NCI-H2196 (cell line): ENCODE results near the gene GAL3ST2.
"Not testable (repeated sequence)": the region's sequence is repeated elsewhere in the genome, so short reads cannot be mapped to it uniquely, and the experiment has no call there.

ENCODE experiments used
- DNase-seq: peaks from one replicate; lab custom pipeline; 2025; ENCODE audit not compliant: unreplicated experiment; lab: John Stamatoyannopoulos, UW

GAL3ST2 gene

DNA sequence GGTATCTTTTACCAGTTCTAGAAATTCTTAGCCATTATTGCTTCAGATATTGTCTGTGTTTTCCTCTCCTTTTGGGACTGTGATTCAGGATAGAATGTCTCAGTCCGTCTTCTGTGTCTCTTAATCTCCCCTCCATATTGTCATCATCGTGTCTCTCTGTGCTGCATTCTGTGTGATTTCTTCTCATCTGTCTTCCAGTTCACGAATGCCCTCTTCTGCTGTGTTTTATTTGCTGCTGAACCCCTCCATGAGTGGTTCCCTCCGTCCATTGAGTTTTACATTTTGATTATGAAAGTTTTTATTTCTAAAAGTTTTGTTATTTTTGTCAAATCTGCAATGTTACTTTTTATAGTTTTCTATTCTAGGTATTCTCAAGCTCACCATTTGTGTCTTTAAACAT is 30.5 kb upstream of the GAL3ST2 start:
- no peak for DNase-seq

DNA sequence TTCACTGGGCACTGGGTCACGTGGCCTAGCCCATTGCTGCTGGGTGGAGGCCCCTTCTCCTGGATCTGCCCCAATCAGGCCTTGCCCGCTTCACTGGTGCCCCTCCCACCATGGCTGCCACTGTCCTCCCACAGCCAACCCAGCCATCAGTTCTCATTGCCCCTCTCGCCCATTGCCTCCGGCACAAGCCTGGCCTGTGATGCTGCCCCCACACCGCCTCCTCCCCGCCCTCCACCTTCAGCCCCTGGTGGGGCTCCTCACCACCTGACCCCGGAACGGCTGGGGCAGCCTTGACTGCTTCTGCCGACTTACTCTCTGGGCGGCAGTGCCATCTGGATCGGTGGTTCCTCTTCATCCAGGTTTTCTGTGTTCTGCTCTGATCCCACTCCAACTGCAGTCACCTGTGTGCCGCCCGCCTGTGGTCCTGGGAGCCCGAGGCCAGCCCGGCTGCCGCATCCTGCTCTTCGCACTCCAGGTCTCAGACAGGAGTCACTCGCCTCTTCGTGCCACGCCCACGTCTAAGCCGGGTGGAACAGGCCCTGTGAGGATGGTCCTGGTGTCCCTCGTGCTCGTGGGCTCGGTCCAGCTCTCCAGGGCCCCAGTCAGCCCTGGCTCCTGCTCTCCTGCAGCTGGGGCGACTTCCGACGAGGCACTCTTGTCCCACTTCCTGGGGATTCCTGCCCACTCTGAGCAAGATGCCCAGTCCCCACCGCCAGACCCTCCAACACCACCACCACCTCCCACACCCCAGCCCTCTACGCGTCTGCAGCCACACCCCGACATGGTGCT is 28.0 kb upstream of the GAL3ST2 start:
- no peak for DNase-seq

DNA sequence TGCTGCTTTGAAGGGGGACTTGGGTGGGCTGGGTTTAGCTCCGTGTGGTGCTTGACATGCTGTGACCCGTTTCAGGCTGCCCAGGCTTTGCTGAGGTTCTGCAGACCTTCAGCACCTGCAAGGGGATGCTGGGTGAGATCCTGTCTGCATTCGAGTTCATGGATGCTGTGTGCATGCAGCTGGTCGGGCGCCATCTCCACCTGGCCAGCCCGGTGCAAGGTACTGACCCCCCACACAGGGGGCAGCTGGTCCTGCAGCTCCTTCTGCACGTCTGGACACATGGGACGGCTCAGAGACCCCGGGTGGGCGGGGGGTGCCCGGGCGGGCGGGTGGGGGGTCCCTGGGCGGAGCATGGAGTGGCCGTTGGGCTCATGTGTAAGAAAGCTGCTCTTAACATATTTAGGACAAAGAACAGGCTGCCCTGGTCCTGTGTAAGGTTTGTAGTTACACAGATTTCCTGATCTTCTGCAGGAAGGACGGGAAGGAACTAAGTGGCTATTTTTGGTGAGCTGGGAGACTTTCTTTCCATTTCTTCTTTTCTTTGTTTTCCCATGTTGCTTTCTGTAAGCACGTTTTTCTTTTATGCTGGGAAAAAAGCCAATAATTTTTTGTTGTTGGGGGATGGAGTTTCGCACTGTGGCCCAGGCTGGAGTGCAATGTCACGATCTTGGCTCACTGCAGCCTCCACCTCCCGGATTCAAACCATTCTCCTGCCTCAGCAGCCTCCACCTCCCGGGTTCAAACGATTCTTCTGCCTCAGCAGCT is 26.4 kb upstream of the GAL3ST2 start:
- DNase-seq: no peak

DNA sequence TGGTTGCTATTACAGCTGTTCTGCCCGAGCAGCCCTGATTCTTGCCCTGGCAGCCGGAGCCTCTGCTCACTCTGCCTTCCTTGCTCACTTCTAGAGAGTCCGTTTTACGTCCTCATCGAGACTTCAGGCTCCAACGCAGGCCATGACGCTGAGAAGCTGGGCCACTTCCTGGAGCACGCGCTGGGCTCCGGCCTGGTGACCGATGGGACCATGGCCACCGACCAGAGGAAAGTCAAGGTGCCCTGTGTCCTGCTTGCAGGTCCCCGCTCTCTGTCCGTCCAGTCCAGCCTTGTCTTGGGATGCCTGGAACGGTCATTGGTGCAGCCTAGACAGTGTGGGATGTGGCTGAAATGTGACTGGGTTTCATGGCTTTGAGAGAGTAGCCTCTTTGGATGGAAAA is 25.5 kb upstream of the GAL3ST2 start:
- DNase-seq: no peak

DNA sequence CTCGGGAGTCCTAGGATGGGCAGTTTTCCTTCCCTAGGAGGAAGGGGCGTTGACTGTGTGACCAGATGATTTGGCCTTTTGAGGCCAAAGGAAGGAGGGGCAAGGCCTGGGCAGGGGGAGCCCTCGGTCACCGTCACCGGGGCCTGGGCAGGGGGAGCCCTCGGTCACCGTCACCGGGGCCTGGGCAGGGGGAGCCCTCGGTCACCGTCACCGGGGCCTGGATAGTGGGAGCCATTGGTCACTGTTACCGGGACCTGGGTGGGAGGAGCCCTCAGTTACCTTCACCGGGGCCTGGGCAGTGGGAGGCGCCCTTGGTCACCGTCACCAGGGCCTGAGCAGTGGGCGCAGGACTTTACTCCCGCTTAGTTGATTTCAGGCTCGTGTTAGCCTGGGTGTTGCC is 24.8 kb upstream of the GAL3ST2 start:
- no peak for DNase-seq

DNA sequence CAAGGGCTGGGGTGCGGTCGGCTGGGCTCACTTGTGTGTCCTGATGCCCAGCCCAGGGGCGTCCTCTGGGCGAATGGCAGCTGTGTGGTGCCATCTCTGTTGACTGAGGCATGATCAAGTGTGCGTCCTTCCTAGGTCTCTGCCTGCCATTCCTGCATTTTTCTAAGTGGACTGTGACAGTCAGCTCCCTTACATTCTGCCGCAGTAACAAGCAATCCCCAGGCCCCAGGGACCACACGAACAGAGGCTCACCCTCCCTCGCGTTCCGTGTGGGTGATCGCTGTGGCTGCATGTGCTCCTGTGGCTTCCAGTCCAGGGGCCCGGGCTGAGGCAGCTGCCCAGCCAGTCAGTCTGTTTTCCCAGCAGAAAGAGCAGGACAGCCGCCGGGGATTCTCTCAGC is 24.4 kb upstream of the GAL3ST2 start:
- no peak for DNase-seq

DNA sequence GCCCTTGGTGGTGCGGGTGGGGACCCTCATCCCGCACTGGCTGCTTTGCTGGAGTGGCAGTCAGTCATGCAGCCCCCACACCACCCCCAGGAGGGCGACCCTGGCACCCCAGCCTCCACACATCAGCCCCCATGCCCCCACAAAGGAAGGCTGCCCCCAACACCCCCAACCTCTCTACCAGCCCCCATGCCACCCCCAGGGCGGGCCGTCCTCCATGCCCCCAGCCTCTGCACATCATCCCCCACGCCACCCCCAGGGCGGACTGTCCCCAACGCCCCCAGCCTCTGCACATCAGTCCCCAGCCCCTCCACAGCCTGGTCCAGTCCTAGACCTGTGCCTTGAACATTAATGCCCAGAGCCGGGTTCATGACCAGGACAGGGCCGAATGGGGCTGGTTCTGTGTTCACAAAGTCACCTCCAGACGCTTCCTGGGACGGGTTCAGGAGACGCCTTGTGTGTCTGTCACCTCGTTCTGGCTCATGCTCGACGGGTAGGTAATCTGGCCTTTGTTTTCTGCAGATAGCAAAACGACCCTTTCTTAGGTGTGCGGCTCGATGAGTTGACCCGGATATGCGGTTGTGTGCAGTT is 23.8 kb upstream of the GAL3ST2 start:
- DNase-seq: no peak

DNA sequence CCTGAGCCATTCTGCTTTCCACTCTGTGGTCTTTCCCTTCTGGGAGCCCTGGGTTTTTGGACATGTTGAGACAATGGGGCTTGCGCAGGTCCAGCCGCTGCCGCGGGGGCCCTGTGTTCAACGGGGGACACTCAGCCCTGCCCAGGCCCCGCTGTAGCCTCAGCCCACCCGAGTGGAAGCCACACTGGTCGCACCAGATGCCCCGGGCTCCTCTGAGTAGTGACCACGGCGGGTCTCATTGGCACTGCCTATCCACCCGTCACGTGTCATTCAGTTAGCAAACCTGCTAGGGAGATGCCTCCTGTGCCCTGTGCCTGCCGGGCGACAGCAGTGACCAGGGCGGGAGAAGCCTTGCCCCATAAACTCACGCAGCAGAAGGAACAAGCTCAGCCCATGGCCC is 23.1 kb upstream of the GAL3ST2 start:
- DNase-seq: no peak

DNA sequence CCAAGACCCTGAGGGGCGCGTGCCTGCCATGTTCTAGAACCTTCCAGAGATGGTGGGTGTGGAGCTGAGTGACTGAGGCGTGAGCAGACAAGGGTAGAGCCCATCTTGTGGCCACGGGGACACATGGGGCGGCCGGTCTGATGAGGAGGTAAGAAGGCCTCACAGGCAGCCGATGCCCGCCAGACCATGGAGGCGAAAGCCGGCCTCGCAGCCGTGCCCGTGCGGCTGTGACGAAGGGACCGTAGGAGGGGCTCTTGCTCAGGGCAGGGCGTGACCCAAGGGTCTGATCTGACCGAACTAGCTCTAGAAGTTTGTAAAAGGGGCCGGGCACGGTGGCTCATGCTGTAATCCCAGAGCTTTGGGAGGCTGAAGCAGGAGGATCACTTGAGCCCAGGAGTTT is 22.6 kb upstream of the GAL3ST2 start:
- DNase-seq: no peak

DNA sequence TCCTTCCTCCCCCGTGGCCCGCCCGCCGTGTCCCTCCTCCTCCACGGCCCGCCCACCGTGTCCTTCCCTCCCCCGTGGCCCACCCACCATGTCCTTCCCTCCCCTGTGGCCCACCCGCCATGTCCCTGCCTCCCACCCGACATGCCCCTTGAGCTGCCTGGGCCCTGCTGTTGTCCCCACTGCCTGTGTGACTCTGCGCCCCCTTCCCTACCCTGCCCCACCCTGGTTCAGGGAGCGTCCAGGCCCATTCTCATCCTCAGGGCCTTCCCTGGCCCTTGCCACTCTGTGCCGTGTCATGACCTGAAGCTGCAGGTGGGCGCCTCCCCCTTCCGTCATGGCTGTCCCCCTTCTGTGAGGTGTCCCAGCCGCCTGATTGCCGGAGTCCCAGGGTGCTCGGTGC is 21.5 kb upstream of the GAL3ST2 start:
- no peak for DNase-seq

DNA sequence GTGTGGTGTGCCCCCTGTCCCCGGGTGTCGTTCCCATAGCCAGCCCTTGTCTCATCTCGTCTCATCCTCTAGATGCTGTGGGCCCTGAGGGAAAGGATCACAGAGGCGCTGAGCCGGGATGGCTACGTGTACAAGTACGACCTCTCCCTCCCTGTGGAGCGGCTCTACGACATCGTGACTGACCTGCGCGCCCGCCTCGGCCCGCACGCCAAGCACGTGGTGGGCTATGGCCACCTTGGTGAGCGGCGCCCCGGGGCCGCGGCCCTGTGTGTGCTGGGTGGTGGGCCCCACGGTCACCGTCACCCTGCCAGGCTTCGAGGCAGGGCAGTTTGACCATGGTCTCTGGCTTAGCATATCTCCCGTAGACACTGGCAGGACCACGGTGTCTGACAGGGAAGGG is 20.8 kb upstream of the GAL3ST2 start:
- no peak for DNase-seq

DNA sequence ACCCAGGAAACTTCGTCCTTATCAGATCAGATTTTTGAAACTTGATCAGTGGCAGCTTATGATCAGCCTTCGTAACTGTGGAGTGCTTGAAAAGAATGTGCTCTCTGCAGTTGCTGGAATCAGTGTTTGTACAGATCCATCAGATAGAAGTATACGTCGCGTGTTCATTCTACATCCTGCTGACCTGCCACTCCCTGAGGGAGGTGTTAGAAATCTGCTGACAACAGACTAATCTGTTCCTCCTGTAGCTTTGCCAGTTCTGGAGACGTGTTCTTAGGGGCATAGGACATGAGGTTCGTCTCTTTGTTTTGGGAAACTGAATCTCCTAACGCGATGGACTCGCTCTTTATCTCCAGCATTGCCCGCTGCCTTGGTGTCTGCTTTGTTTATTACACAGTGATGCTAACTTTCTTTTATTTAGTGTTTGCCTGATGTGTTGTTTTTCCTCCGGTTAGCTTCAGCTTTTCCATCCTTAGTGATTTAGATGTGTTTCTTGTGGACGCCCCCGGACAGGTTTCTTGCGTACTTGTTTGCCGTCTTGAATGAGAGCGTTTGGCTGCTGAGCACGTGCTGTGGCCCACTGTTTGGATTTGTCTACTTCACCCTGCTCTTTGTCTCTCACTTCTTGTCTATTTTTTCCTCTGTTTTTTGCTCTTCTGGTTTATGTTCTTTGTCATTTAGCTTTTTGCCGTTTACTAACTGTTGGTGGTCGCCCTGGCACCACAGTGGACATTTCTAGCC is 17.4 kb upstream of the GAL3ST2 start:
- no peak for DNase-seq

DNA sequence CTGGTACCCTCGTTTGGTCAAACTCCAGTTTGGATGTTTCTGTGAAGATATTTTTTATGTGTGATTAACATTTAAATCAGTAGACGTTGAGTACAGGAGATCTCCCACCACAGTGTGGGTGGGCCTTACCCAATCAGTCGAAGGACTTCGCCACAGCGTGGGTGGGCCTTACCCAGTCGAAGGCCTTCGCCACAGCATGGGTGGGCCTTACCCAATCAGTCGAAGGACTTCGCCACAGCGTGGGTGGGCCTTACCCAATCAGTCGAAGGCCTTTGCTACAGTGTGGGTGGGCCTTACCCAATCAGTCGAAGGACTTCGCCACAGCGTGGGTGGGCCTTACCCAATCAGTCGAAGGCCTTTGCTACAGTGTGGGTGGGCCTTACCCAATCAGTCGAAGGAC is 16.7 kb upstream of the GAL3ST2 start:
- DNase-seq: not testable (repeated sequence)

DNA sequence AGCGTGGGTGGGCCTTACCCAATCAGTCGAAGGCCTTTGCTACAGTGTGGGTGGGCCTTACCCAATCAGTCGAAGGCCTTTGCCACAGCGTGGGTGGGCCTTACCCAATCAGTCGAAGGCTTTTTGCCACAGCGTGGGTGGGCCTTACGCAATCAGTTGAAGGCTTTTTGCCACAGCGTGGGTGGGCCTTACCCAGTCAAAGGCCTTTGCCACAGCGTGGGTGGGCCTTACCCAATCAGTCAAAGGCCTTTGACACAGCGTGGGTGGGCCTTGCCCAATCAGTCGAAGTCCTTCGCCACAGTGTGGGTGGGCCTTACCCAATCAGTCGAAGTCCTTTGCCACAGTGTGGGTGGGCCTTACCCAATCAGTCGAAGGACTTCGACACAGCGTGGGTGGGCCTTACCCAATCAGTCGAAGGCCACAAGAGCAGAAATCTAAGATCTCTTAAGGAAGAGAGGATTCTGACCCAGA is 16.3 kb upstream of the GAL3ST2 start:
- DNase-seq: no peak

DNA sequence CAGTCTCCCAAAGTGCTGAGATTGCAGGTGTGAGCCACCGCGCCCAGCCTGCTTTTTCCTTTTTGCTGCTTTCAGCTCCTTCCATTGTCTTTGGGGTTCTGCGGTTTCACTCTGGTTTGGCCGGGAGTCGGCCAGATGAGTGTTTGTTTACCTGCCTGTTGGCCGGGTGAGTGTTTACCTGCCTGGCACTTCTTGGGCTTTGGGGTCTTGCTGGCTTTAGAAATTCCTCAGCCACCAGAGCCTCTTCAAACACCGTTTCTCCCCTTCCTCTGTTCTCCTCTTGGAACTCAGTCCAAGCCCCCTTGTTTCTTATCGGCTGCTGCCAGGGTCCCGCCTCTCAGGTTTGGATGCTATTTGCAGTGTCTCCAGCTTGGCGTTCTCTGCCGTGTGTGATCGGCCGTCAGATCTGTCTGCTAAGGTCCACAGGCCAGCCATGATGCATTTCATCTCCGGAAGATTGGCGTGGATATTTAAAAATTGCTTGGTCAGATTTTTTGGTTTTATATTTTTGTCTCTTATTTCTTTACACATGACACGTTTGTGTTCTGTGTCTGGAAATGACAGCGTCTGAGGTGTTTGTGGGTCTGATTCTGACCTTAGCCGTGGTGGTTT is 14.2 kb upstream of the GAL3ST2 start:
- DNase-seq: peak; percentile 55

DNA sequence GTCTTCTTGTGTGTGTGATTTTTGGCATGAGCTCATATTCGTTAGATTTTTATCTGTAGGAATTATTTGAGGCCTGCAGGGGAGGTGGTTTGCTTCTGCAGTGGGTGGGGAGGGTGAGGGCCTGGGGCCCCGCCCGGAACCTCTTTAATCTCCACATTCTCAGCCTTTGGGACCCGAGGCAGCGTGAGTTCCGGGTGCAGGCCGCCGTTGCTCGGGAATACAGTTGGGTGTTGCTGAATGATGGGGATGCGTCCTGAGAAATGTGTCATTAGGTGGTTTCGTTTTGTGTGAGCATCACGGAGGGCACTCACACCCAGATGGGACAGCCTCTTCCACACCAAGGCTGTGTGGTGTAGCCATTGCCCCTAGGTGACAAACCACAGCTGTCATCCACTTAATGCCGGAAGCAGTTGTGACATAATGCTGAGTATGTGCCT is 13.7 kb upstream of the GAL3ST2 start:
- DNase-seq: no peak

DNA sequence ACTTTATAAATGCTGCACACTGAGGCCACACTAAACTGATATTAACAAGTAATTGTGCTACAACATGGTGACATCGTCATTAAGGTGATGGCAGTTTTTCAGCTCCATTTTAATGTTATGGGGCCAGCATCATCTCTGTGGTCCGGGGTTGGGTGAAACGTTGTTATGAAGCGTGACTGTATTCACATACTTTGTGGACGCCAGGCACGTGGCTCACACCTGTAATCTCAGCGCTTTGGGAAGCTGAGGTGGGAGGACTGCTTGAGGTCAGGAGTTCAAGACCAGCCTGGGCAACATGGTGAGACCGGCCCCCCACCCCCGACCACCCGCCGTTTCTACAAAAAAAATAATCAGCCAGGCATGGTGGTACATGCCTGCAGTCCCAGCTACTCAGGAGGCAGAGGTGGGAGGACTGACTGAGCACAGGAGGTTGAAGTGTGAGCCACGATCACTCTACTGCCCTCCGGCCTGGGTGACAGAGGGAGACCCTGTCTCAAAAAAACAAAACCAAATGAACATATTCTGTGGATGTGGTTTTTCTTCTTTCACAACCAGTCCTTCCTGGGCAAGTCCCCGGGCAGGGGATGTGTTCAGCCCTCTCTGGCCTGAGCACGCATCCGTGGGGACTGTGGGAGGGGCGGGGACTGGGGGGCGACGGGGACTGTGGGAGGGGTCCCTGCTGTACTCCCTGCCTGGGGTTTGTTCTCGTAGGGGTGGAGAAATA is 12.9 kb upstream of the GAL3ST2 start:
- DNase-seq: no peak

DNA sequence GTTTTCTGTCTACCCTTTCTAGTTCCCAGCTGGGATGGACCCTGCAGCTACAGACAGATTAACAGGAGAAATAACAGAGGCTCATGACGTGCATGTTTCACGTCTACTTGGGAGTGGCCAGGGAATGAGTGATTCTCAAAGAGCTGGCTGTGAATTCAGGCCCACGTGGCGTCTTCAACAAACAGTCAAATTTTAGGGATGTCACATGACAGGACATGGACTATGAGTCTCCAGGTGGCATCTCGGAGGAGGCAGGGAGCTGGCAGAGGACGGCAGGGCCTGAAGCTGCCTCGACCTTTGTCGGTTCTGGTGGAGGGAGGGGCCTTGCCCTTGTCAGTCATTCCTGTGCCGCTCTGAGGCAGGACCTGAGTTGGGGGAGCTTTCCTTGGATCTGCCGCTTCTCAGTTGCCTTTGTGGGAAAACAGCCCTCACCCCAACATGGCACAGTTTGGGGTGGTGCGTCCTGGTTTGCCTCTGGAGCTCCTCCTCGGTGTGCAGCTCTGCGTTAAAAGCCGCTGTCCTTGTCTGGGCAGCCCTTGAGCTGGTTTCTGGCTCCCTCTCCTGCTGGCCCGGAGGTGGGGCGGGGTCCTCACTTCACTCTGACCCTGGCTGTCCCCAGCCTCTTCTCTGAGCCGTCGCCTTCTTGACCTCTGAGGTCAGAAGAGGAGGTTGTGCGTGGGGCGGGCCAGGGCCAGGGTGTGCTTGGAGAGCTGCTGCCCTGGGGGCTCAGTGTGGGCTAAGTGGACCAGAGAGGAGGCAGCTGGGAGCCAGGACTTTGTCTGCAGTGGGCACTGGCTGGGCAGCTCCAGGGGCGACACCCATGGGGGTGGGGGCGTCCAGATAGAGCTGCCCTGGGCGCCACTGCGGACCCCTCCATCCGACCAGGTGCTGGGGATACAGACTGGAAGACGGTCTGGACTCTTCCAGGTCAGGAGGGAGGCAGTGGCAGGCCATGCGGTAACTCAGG is 12.1 kb upstream of the GAL3ST2 start:
- no peak for DNase-seq
